Mesenchymal stem cell (in vitro differentiated cells and primary cell): ENCODE measurements around the gene E2F7.
"Not testable (repeated sequence)": the region's sequence is repeated elsewhere in the genome, so short reads cannot be mapped to it uniquely, and the experiment has no call there.

Experiments used
- DNase-seq: peaks from one replicate; pipeline ENCODE4 v3.0.0-alpha.2; 2013
- H2AFZ ChIP-seq: one replicate; pipeline ENCODE4 v1.6.1; 2013; ENCODE audit warnings: low read depth, mild to moderate bottlenecking, control low read depth, inconsistent platforms, low read length, moderate library complexity
- H2AK5ac ChIP-seq: 2 replicates; pipeline ENCODE4 v1.6.1; 2013; ENCODE audit warnings: low read length, moderate library complexity, mild to moderate bottlenecking, inconsistent platforms; ENCODE audit not compliant: severe bottlenecking
- H2BK120ac ChIP-seq: one replicate; pipeline ENCODE4 v1.6.1; 2013; ENCODE audit warnings: low read depth, mild to moderate bottlenecking, inconsistent platforms, low read length, moderate library complexity
- H2BK12ac ChIP-seq, 2 experiments: one replicate each; pipeline ENCODE4 v1.6.1; 2013; ENCODE audit warnings: inconsistent platforms in 2 of 2, low read length in 2 of 2, mild to moderate bottlenecking in 2 of 2, moderate library complexity in 2 of 2, control low read depth in 1 of 2
- H2BK15ac ChIP-seq: one replicate; pipeline ENCODE4 v1.6.1; 2013; ENCODE audit warnings: mild to moderate bottlenecking, low read depth, inconsistent platforms; ENCODE audit not compliant: poor library complexity, severe bottlenecking
- H2BK5ac ChIP-seq: 2 replicates; pipeline ENCODE4 v1.6.1; 2013; ENCODE audit warnings: low read depth, mild to moderate bottlenecking, low read length, control low read depth, inconsistent platforms; ENCODE audit not compliant: poor library complexity, severe bottlenecking
- H3K14ac ChIP-seq, 2 experiments: one replicate each; pipeline ENCODE4 v1.6.1; 2013; ENCODE audit warnings: inconsistent platforms in 2 of 2, low read length in 2 of 2, control low read depth in 1 of 2, mild to moderate bottlenecking in 1 of 2, moderate library complexity in 1 of 2
- H3K18ac ChIP-seq, 2 experiments: one replicate each; pipeline ENCODE4 v1.6.1; 2013; ENCODE audit warnings: inconsistent platforms in 2 of 2, low read length in 2 of 2, control low read depth in 1 of 2, low read depth in 1 of 2, mild to moderate bottlenecking in 1 of 2
- H3K23ac ChIP-seq, 2 experiments: one replicate each; pipeline ENCODE4 v1.6.1; 2013; ENCODE audit warnings: inconsistent platforms in 2 of 2, low read length in 2 of 2, mild to moderate bottlenecking in 2 of 2, moderate library complexity in 2 of 2, control low read depth in 1 of 2
- H3K27ac ChIP-seq: 2 replicates; pipeline ENCODE4 v1.5.1; 2013; ENCODE audit warnings: mild to moderate bottlenecking, moderate library complexity, low read length, control low read depth, inconsistent platforms; ENCODE audit not compliant: poor library complexity, severe bottlenecking
- H3K27me3 ChIP-seq, 2 experiments: 2 replicates each; pipeline versions ENCODE4 v1.6.1 to v1.7.0; 2013; ENCODE audit warnings: low read length in 2 of 2, mild to moderate bottlenecking in 2 of 2, moderate library complexity in 2 of 2, control low read depth in 1 of 2, inconsistent platforms in 1 of 2; ENCODE audit not compliant: control insufficient read depth in 1 of 2, insufficient read depth in 1 of 2
- H3K36me3 ChIP-seq, 2 experiments: 2 replicates each; pipeline versions ENCODE4 v1.6.1 to v1.7.0; 2013; ENCODE audit warnings: low read length in 2 of 2, control low read depth in 1 of 2, inconsistent platforms in 1 of 2, low read depth in 1 of 2, mild to moderate bottlenecking in 1 of 2; ENCODE audit not compliant: insufficient read depth in 2 of 2, control insufficient read depth in 1 of 2
- H3K4ac ChIP-seq, 2 experiments: one replicate each; pipeline ENCODE4 v1.6.1; 2013; ENCODE audit warnings: inconsistent platforms in 2 of 2, low read length in 2 of 2, mild to moderate bottlenecking in 2 of 2, moderate library complexity in 2 of 2, control low read depth in 1 of 2, low read depth in 1 of 2
- H3K4me1 ChIP-seq: 2 replicates; pipeline ENCODE4 v1.6.1; 2013; ENCODE audit warnings: low read depth, low read length, control low read depth; ENCODE audit not compliant: control insufficient read depth, insufficient read depth
- H3K4me2 ChIP-seq: 2 replicates; pipeline ENCODE4 v1.6.1; 2013; ENCODE audit warnings: low read length, mild to moderate bottlenecking, inconsistent platforms; ENCODE audit not compliant: poor library complexity, severe bottlenecking
- H3K4me3 ChIP-seq, 2 experiments: 2 replicates each; pipeline versions ENCODE4 v1.5.1 to v1.7.0; 2013; ENCODE audit warnings: low read length in 2 of 2, mild to moderate bottlenecking in 2 of 2, control low read depth in 1 of 2, low read depth in 1 of 2; ENCODE audit not compliant: insufficient read depth in 1 of 2
- H3K79me1 ChIP-seq: replicated peaks from 2 replicates; pipeline ENCODE4 v1.6.1; 2013; ENCODE audit warnings: mild to moderate bottlenecking, control low read depth, low read length, inconsistent platforms; ENCODE audit not compliant: poor library complexity, severe bottlenecking
- H3K9ac ChIP-seq: 2 replicates; pipeline ENCODE4 v1.7.0; 2013; ENCODE audit warnings: mild to moderate bottlenecking, low read length, moderate library complexity
- H3K9me3 ChIP-seq: 2 replicates; pipeline ENCODE4 v1.7.0; 2013; ENCODE audit warnings: mild to moderate bottlenecking, low read length; ENCODE audit not compliant: control insufficient read depth
- H4K8ac ChIP-seq: one replicate; pipeline ENCODE4 v1.6.1; 2013; ENCODE audit warnings: inconsistent platforms, mild to moderate bottlenecking, low read length, moderate library complexity
- H4K91ac ChIP-seq: one replicate; pipeline ENCODE4 v1.6.1; 2013; ENCODE audit warnings: mild to moderate bottlenecking, low read length, inconsistent platforms
- WGBS: methylation state at CpG from one replicate; pipeline ENCODE4 v1.1.7; 2013; ENCODE audit warnings: mixed read lengths; 5-methylcytosine and 5-hydroxymethylcytosine counted together

E2F7 gene

DNA sequence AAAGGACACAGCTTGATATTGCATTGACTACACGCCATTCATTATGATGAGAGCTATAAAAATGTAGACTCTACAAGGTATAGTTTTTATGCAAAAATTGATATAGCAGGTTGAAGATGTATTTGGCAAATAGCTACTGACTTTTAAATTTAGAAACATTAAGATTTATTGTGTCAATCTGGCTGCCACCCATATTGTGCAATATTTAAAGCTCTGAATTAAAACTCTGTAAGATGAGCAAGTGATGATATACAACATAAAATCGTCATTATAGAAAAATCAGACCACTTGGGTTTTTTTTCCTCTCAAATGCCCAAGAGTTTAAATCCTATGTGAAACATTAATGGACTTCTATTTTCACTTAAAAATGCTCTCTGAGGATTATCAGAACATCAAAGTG is 36.8 kb upstream of the E2F7 start:
- Histone ChIP-seq H2BK12ac (no peak overlapping the region), H4K8ac (no peak overlapping the region), H3K4me3 (no peak overlapping the region), H2BK120ac (no peak overlapping the region), H2BK5ac (no peak overlapping the region), H3K4me1 (no peaks in the 10 kb centered on the region), H3K14ac (no peak overlapping the region), H3K4me2 (no peak overlapping the region), H2BK15ac (no peak overlapping the region), H2AFZ (no peak overlapping the region), H3K23ac (no peak overlapping the region), H4K91ac (no peak overlapping the region), H3K36me3 (no peaks in the 10 kb centered on the region), H3K9ac (peak overlapping the region; percentile 39), H3K79me1 (no peaks in the 10 kb centered on the region), H3K9me3 (no peaks in the 10 kb centered on the region), H3K27me3 (no peaks in the 10 kb centered on the region), H3K4ac (no peak overlapping the region), H3K27ac (no peak overlapping the region), H2AK5ac (no peak overlapping the region), H3K18ac (no peak overlapping the region)
- DNase-seq: no peak
- no CpG with 5 or more reads among the region's 2 CpGs for WGBS

DNA sequence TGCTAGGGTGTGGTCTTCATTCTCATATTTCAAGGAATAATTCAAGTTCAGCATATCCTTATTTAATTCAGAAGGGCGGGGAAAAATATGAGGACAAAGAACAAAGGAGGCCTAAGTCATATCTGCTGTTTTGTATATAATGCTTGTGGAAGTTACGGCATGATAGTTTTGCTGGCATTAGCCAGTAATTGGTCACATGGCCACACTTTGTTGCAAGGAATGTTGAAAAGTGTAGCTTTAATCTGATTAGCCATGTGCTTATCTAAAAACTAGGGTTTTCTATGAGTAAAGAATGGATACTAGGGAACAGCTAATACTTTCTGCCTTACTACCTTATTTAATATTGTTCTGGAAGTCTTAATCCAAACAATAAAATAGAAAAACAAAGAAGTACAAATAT is 34.4 kb upstream of the E2F7 start:
- no peaks in the 10 kb centered on the region for H3K79me1 ChIP-seq
- no peaks in the 10 kb centered on the region for H3K27me3 ChIP-seq
- H3K27ac ChIP-seq: no peak overlapping the region
- H2BK15ac ChIP-seq: no peak overlapping the region
- H2BK5ac ChIP-seq: no peak overlapping the region
- H3K9me3 ChIP-seq: no peaks in the 10 kb centered on the region
- H3K4ac ChIP-seq: no peak overlapping the region
- H2BK12ac ChIP-seq: no peak overlapping the region
- no peak overlapping the region for H3K14ac ChIP-seq
- no peak overlapping the region for H3K4me3 ChIP-seq
- H3K9ac ChIP-seq: no peak overlapping the region
- no peak overlapping the region for H2BK120ac ChIP-seq
- no peak overlapping the region for H4K8ac ChIP-seq
- H3K23ac ChIP-seq: no peak overlapping the region
- H3K4me1 ChIP-seq: no peaks in the 10 kb centered on the region
- 97% methylated on average over 2 of the region's 2 CpGs for WGBS
- DNase-seq: no peak
- H3K4me2 ChIP-seq: no peak overlapping the region
- no peak overlapping the region for H3K18ac ChIP-seq
- no peaks in the 10 kb centered on the region for H3K36me3 ChIP-seq
- H4K91ac ChIP-seq: no peak overlapping the region
- no peak overlapping the region for H2AK5ac ChIP-seq
- no peak overlapping the region for H2AFZ ChIP-seq

DNA sequence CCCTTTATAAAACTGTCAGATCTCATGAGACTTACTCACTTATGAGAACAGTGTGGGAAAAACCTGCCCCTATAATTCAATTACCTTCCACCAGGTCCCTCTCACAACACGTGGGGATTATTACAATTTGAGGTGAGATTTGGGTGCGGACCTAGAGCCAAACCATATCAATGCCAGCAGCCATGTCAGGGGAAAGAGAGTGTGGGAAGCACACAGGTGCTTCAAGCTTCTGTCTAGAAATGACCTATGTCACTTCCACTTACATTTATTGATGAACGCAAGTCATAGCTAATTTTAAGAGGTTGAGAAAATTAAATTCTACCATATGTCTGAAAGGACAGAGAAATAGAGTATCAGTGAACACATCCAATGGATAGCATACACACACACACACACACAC is 32.5 kb upstream of the E2F7 start:
- H2BK15ac ChIP-seq: no peak overlapping the region
- DNase-seq: no peak
- H3K9ac ChIP-seq: no peak overlapping the region
- no peak overlapping the region for H3K14ac ChIP-seq
- no peak overlapping the region for H3K18ac ChIP-seq
- H2BK5ac ChIP-seq: no peak overlapping the region
- H3K9me3 ChIP-seq: no peaks in the 10 kb centered on the region
- no peak overlapping the region for H3K4me2 ChIP-seq
- no peak overlapping the region for H3K23ac ChIP-seq
- H3K27ac ChIP-seq: no peak overlapping the region
- H4K91ac ChIP-seq: no peak overlapping the region
- no peak overlapping the region for H2AFZ ChIP-seq
- no peak overlapping the region for H3K4ac ChIP-seq
- H4K8ac ChIP-seq: no peak overlapping the region
- 100% methylated on average over 2 of the region's 3 CpGs for WGBS
- H3K79me1 ChIP-seq: no peaks in the 10 kb centered on the region
- H2AK5ac ChIP-seq: no peak overlapping the region
- H3K4me3 ChIP-seq: no peak overlapping the region
- H2BK12ac ChIP-seq: no peak overlapping the region
- H2BK120ac ChIP-seq: no peak overlapping the region
- H3K27me3 ChIP-seq: no peaks in the 10 kb centered on the region
- no peaks in the 10 kb centered on the region for H3K36me3 ChIP-seq
- no peaks in the 10 kb centered on the region for H3K4me1 ChIP-seq

DNA sequence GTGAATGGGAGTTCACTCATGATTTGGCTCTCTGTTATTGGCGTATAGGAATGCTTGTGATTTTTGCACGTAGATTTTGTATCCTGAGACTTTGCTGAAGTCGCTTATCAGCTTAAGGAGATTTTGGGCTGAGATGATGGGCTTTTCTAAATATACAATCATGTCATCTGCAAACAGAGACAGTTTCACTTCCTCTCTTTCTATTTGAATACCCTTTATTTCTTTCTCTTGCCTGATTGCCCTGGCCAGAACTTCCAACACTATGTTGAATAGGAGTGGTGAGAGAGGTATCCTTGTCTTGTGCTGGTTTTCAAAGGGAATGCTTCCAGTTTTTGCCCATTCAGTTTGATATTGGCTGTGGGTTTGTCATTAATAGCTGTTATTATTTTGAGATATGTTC is 26.9 kb upstream of the E2F7 start:
- DNase-seq, H3K9me3 ChIP-seq, H2AFZ ChIP-seq, H2BK5ac ChIP-seq, H3K4me2 ChIP-seq, H3K4me3 ChIP-seq, H3K18ac ChIP-seq, H4K91ac ChIP-seq, H3K36me3 ChIP-seq, H3K23ac ChIP-seq, H3K4me1 ChIP-seq, H3K79me1 ChIP-seq, H2AK5ac ChIP-seq, H3K27me3 ChIP-seq, H2BK12ac ChIP-seq, H2BK15ac ChIP-seq, H2BK120ac ChIP-seq, H3K9ac ChIP-seq, H3K4ac ChIP-seq, H4K8ac ChIP-seq, H3K14ac ChIP-seq, H3K27ac ChIP-seq: not testable (repeated sequence)
- no CpG with 5 or more reads among the region's 3 CpGs for WGBS
